ENCODE measurements around the gene MEGF10.

MEGF10 gene

GRCh38 chr5:127351418-127351817 is 60.8 kb downstream of the MEGF10 start:
- Histone ChIP-seq H3K4me3 (ENCODE audit: severe bottlenecking) (no peak overlapping the region), H3K36me3 (ENCODE audit: low read depth) (no peaks in the 10 kb centered on the region), H3K27ac (ENCODE audit: poor library complexity, severe bottlenecking) (no peak overlapping the region), H3K27me3 (ENCODE audit: insufficient read depth, poor library complexity, severe bottlenecking) (peaks cover 6% of the 10 kb centered on the region), H3K9me3 (ENCODE audit: severe bottlenecking) (no peaks in the 10 kb centered on the region), H3K4me1 (ENCODE audit: insufficient read depth, poor library complexity, severe bottlenecking) (no peaks in the 10 kb centered on the region)
- ATAC-seq (ENCODE audit: low read depth) (no peak), DNase-seq (ENCODE audit: low spot score) (no peak)
- TF ChIP-seq CTCF (IDR thresholded peaks at IDR 0.05; ENCODE audit: poor library complexity, severe bottlenecking): no peak

GRCh38 chr5:127352068-127352467 is 61.5 kb downstream of the MEGF10 start:
- Histone ChIP-seq H3K36me3 (ENCODE audit: low read depth) (no peaks in the 10 kb centered on the region), H3K27me3 (ENCODE audit: insufficient read depth, poor library complexity, severe bottlenecking) (peaks cover 4% of the 10 kb centered on the region), H3K27ac (ENCODE audit: poor library complexity, severe bottlenecking) (no peak overlapping the region), H3K4me1 (ENCODE audit: insufficient read depth, poor library complexity, severe bottlenecking) (no peaks in the 10 kb centered on the region), H3K4me3 (ENCODE audit: severe bottlenecking) (no peak overlapping the region), H3K9me3 (ENCODE audit: severe bottlenecking) (no peaks in the 10 kb centered on the region)
- DNase-seq (ENCODE audit: low spot score) (no peak), ATAC-seq (ENCODE audit: low read depth) (no peak)
- no peak for TF ChIP-seq CTCF (IDR thresholded peaks at IDR 0.05; ENCODE audit: poor library complexity, severe bottlenecking)

- no peak for TF ChIP-seq CTCF (IDR thresholded peaks at IDR 0.05; ENCODE audit: poor library complexity, severe bottlenecking)
- ATAC-seq (ENCODE audit: low read depth) (no peak), DNase-seq (ENCODE audit: low spot score) (no peak)
- no peak overlapping the region for H3K4me3 ChIP-seq (ENCODE audit: severe bottlenecking)
- no peaks in the 10 kb centered on the region for H3K9me3 ChIP-seq (ENCODE audit: severe bottlenecking)
- peaks cover 4% of the 10 kb centered on the region for H3K27me3 ChIP-seq (ENCODE audit: insufficient read depth, poor library complexity, severe bottlenecking)
- no peaks in the 10 kb centered on the region for H3K4me1 ChIP-seq (ENCODE audit: insufficient read depth, poor library complexity, severe bottlenecking)
- no peak overlapping the region for H3K27ac ChIP-seq (ENCODE audit: poor library complexity, severe bottlenecking)
- H3K36me3 ChIP-seq (ENCODE audit: low read depth): no peaks in the 10 kb centered on the region
These were observed 62.7 kb downstream of the MEGF10 start for GRCh38 chr5:127353327-127353726.

GRCh38 chr5:127353796-127354195 is 63.2 kb downstream of the MEGF10 start:
- no peak for ATAC-seq (ENCODE audit: low read depth)
- TF ChIP-seq CTCF (IDR thresholded peaks at IDR 0.05; ENCODE audit: poor library complexity, severe bottlenecking): no peak
- no peak for DNase-seq (ENCODE audit: low spot score)

GRCh38 chr5:127355337-127355736 is 64.7 kb downstream of the MEGF10 start:
- DNase-seq (ENCODE audit: low spot score) (no peak), ATAC-seq (ENCODE audit: low read depth) (no peak)
- H3K27ac ChIP-seq (ENCODE audit: poor library complexity, severe bottlenecking): no peak overlapping the region
- no peaks in the 10 kb centered on the region for H3K36me3 ChIP-seq (ENCODE audit: low read depth)
- no peak for TF ChIP-seq CTCF (IDR thresholded peaks at IDR 0.05; ENCODE audit: poor library complexity, severe bottlenecking)
- no peaks in the 10 kb centered on the region for H3K9me3 ChIP-seq (ENCODE audit: severe bottlenecking)
- no peaks in the 10 kb centered on the region for H3K4me1 ChIP-seq (ENCODE audit: insufficient read depth, poor library complexity, severe bottlenecking)
- no peak overlapping the region for H3K4me3 ChIP-seq (ENCODE audit: severe bottlenecking)
- peaks cover 4% of the 10 kb centered on the region for H3K27me3 ChIP-seq (ENCODE audit: insufficient read depth, poor library complexity, severe bottlenecking)

More at GRCh38 chr5:127353796-127354195, 63.2 kb downstream of the MEGF10 start:
- no peak overlapping the region for H3K4me3 ChIP-seq (ENCODE audit: severe bottlenecking)
- H3K27ac ChIP-seq (ENCODE audit: poor library complexity, severe bottlenecking): no peak overlapping the region
- H3K9me3 ChIP-seq (ENCODE audit: severe bottlenecking): no peaks in the 10 kb centered on the region
- no peaks in the 10 kb centered on the region for H3K4me1 ChIP-seq (ENCODE audit: insufficient read depth, poor library complexity, severe bottlenecking)
- peaks cover 4% of the 10 kb centered on the region for H3K27me3 ChIP-seq (ENCODE audit: insufficient read depth, poor library complexity, severe bottlenecking)
- no peaks in the 10 kb centered on the region for H3K36me3 ChIP-seq (ENCODE audit: low read depth)
